ENCODE data around the gene TMEM144.

TMEM144 gene

GRCh38 chr4:158190718-158191117 lies 19.6 kb upstream of the TMEM144 start:
- Histone ChIP-seq H3K4me3 (ENCODE audit: severe bottlenecking) (no peak overlapping the region), H3K27ac (ENCODE audit: poor library complexity, severe bottlenecking) (no peak overlapping the region), H3K27me3 (ENCODE audit: insufficient read depth, poor library complexity, severe bottlenecking) (no peaks in the 10 kb centered on the region), H3K36me3 (ENCODE audit: low read depth) (no peaks in the 10 kb centered on the region), H3K4me1 (ENCODE audit: insufficient read depth, poor library complexity, severe bottlenecking) (no peaks in the 10 kb centered on the region), H3K9me3 (ENCODE audit: severe bottlenecking) (no peaks in the 10 kb centered on the region)
- no peak for TF ChIP-seq CTCF (IDR thresholded peaks at IDR 0.05; ENCODE audit: poor library complexity, severe bottlenecking)
- ATAC-seq (ENCODE audit: low read depth): no peak
- no peak for DNase-seq (ENCODE audit: low spot score)

GRCh38 chr4:158192439-158193158 lies 17.7 kb upstream of the TMEM144 start:
- H3K27me3 ChIP-seq (ENCODE audit: insufficient read depth, poor library complexity, severe bottlenecking): no peaks in the 10 kb centered on the region
- DNase-seq (ENCODE audit: low spot score): no peak
- no peak for ATAC-seq (ENCODE audit: low read depth)
- H3K27ac ChIP-seq (ENCODE audit: poor library complexity, severe bottlenecking): no peak overlapping the region
- H3K9me3 ChIP-seq (ENCODE audit: severe bottlenecking): no peaks in the 10 kb centered on the region
- no peak overlapping the region for H3K4me3 ChIP-seq (ENCODE audit: severe bottlenecking)
- no peak for TF ChIP-seq CTCF (IDR thresholded peaks at IDR 0.05; ENCODE audit: poor library complexity, severe bottlenecking)
- H3K36me3 ChIP-seq (ENCODE audit: low read depth): no peaks in the 10 kb centered on the region
- H3K4me1 ChIP-seq (ENCODE audit: insufficient read depth, poor library complexity, severe bottlenecking): no peaks in the 10 kb centered on the region

DNA sequence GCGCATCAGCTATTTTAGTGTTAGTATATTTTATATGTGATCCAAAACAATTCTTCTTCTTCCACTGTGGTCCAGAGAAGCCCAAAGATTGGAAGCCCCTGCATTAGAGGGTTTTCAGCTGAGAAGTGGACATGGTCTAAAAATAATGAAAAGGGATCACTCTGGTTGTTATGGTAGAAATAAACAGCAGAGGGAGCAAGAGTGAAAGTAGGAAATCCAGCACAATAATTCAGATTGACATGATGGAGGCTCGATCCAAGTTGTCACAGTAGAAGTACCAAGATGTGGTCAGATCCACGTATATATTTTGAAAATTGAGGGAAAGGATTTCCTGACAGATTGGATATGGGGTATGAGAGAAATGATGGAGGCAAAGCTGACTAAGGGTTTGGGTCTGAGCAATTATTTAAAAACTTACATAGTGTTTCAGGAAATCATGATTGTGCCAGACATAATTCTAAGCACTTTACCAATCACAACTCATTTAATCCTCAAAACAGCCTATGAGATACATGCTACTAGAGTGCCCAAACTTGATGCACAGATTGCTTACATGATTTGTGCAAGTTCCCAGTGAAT lies 17.0 kb upstream of the TMEM144 start:
- H3K36me3 ChIP-seq (ENCODE audit: low read depth): no peaks in the 10 kb centered on the region
- no peaks in the 10 kb centered on the region for H3K4me1 ChIP-seq (ENCODE audit: insufficient read depth, poor library complexity, severe bottlenecking)
- ATAC-seq (ENCODE audit: low read depth) (peak; percentile 49; the same call in 1 of the 3 replicates), DNase-seq (ENCODE audit: low spot score) (no peak)
- TF ChIP-seq CTCF (IDR thresholded peaks at IDR 0.05; ENCODE audit: poor library complexity, severe bottlenecking): peak; percentile 79
- H3K4me3 ChIP-seq (ENCODE audit: severe bottlenecking): no peak overlapping the region
- H3K27me3 ChIP-seq (ENCODE audit: insufficient read depth, poor library complexity, severe bottlenecking): no peaks in the 10 kb centered on the region
- no peak overlapping the region for H3K27ac ChIP-seq (ENCODE audit: poor library complexity, severe bottlenecking)
- no peaks in the 10 kb centered on the region for H3K9me3 ChIP-seq (ENCODE audit: severe bottlenecking)

- no peaks in the 10 kb centered on the region for H3K9me3 ChIP-seq (ENCODE audit: severe bottlenecking)
- no peaks in the 10 kb centered on the region for H3K36me3 ChIP-seq (ENCODE audit: low read depth)
- no peaks in the 10 kb centered on the region for H3K4me1 ChIP-seq (ENCODE audit: insufficient read depth, poor library complexity, severe bottlenecking)
- H3K4me3 ChIP-seq (ENCODE audit: severe bottlenecking): no peak overlapping the region
- ATAC-seq (ENCODE audit: low read depth) (no peak), DNase-seq (ENCODE audit: low spot score) (no peak)
- TF ChIP-seq CTCF (IDR thresholded peaks at IDR 0.05; ENCODE audit: poor library complexity, severe bottlenecking): no peak
- no peak overlapping the region for H3K27ac ChIP-seq (ENCODE audit: poor library complexity, severe bottlenecking)
- no peaks in the 10 kb centered on the region for H3K27me3 ChIP-seq (ENCODE audit: insufficient read depth, poor library complexity, severe bottlenecking)
Measured at GRCh38 chr4:158195297-158195696, 15.0 kb upstream of the TMEM144 start.

- Histone ChIP-seq H3K9me3 (ENCODE audit: severe bottlenecking) (no peaks in the 10 kb centered on the region), H3K27me3 (ENCODE audit: insufficient read depth, poor library complexity, severe bottlenecking) (no peaks in the 10 kb centered on the region), H3K4me3 (ENCODE audit: severe bottlenecking) (no peak overlapping the region), H3K36me3 (ENCODE audit: low read depth) (no peaks in the 10 kb centered on the region), H3K27ac (ENCODE audit: poor library complexity, severe bottlenecking) (no peak overlapping the region), H3K4me1 (ENCODE audit: insufficient read depth, poor library complexity, severe bottlenecking) (no peaks in the 10 kb centered on the region)
- TF ChIP-seq CTCF (IDR thresholded peaks at IDR 0.05; ENCODE audit: poor library complexity, severe bottlenecking): no peak
- DNase-seq (ENCODE audit: low spot score) (no peak), ATAC-seq (ENCODE audit: low read depth) (no peak)
Measured at GRCh38 chr4:158197194-158197776, 13.0 kb upstream of the TMEM144 start.

Measured in RWPE2 (cell line).